Panc1 (cell line): ENCODE data around the gene NOL9. TPM values are rescaled to one million over a fixed set of nuclear protein-coding genes. Genes with fewer than 3 reads are reported as not detected.
A peak's percentile ranks its signal among the peaks of the same experiment; 100 is the strongest.

Experiments
- ATAC-seq: fragments of 200-7000 bp; cut with Tn5 transposase; 2 replicates; pipeline ENCODE4 v1.9.1; 2020; ENCODE audit warnings: mild to moderate bottlenecking, moderate library complexity
- BruUV-seq: library from RNA; stranded (reverse); fragments of 400-500 nt; replicated peaks from 2 replicates; lab custom pipeline; 2021; lab: Mats Ljungman, UMichigan
- CTCF ChIA-PET: fragments of 300-600 bp; sonication (Branson Sonifier 250); formaldehyde crosslinking; loops from one replicate; lab custom pipeline; 2022; ENCODE audit warnings: antibody characterized with exemption; lab: Charles Lee
- POLR2A ChIA-PET: fragments of 300-600 bp; sonication (Branson Sonifier 250); formaldehyde crosslinking; loops from one replicate; lab custom pipeline; 2022; ENCODE audit warnings: antibody characterized with exemption; lab: Charles Lee
- DNase-seq: peaks from one replicate; pipeline ENCODE4 v3.0.0-alpha.2; 2010; ENCODE audit warnings: low read depth, low spot score
- H3K27ac ChIP-seq: 2 replicates; pipeline ENCODE4 v1.5.1; 2011; ENCODE audit warnings: mild to moderate bottlenecking, low read length, inconsistent platforms
- H3K27me3 ChIP-seq: fragments of 200-500 bp; sonication (Bioruptor generic); 2 replicates; pipeline ENCODE4 v1.6.0; 2014; ENCODE audit warnings: low read length, inconsistent platforms; ENCODE audit not compliant: control insufficient read depth, insufficient read depth
- H3K36me3 ChIP-seq: fragments of 200-500 bp; sonication (Bioruptor generic); 2 replicates; pipeline ENCODE4 v1.5.1; 2014; ENCODE audit warnings: inconsistent platforms, mild to moderate bottlenecking, low read length, moderate library complexity; ENCODE audit not compliant: control insufficient read depth, insufficient read depth
- H3K4me1 ChIP-seq: 2 replicates; pipeline ENCODE4 v1.5.1; 2011; ENCODE audit warnings: inconsistent platforms, mild to moderate bottlenecking, low read length, moderate library complexity; ENCODE audit not compliant: control insufficient read depth, insufficient read depth
- H3K4me3 ChIP-seq, 2 experiments: 2 replicates each; pipeline ENCODE4 v1.5.1; 2011 to 2012; ENCODE audit warnings: low read depth in 2 of 2, low read length in 2 of 2, mild to moderate bottlenecking in 2 of 2, inconsistent platforms in 1 of 2, moderate library complexity in 1 of 2
- H3K9me3 ChIP-seq: fragments of 200-500 bp; sonication (Bioruptor generic); 2 replicates; pipeline ENCODE4 v1.5.1; 2014; ENCODE audit warnings: low read depth, mild to moderate bottlenecking, inconsistent platforms, low read length, moderate library complexity; ENCODE audit not compliant: control insufficient read depth, insufficient read depth
- POLR2AphosphoS5 ChIP-seq: IDR thresholded peaks from 2 replicates; pipeline ENCODE4 v1.6.1; 2012; ENCODE audit warnings: mild to moderate bottlenecking, low read depth, low read length, moderate library complexity
- SIN3A ChIP-seq: IDR thresholded peaks from 2 replicates; pipeline ENCODE4 v1.6.1; 2012; ENCODE audit warnings: low read depth, mild to moderate bottlenecking, low read length, moderate library complexity, borderline replicate concordance; ENCODE audit not compliant: insufficient read depth
- TCF7L2 ChIP-seq: IDR thresholded peaks from 2 replicates; pipeline ENCODE4 v1.6.1; 2011; ENCODE audit warnings: mild to moderate bottlenecking, low read depth, low read length, inconsistent platforms
- in situ Hi-C: cut with HindIII; loops from 2 replicates; pipeline ENCODE4 v1.10.0; 2016; ENCODE audit warnings: low sequenced_read_pairs, low pct_unique_long_range_greater_than_20kb
- intact Hi-C: fragments of 100-400 bp; cut with micrococcal nuclease; formaldehyde crosslinking; loops from one replicate; pipeline ENCODE4 v1.10.0; 2022; ENCODE audit not compliant: unreplicated experiment
- total RNA-seq: library from RNA; stranded (reverse); gene quantifications from one replicate; pipeline ENCODE4 v1.2.1, GENCODE V29; 2021; ENCODE audit not compliant: unreplicated experiment
- TF ChIP-seq, protein P1 (sequence below): fragments of 450-650 bp; IDR thresholded peaks from 2 replicates; pipeline ENCODE4 v1.5.1; 2017; ENCODE audit warnings: mild to moderate bottlenecking
- TF ChIP-seq, protein P2 (sequence below), 2 experiments: IDR thresholded peaks; 2 replicates each; pipeline ENCODE4 v1.6.1; 2011 to 2012; ENCODE audit warnings: low read depth in 2 of 2, control low read depth in 1 of 2, low read length in 1 of 2, mild to moderate bottlenecking in 1 of 2, moderate library complexity in 1 of 2; ENCODE audit not compliant: insufficient read depth in 1 of 2

NOL9 gene
- total RNA-seq, 1 experiment from 2014 or later = 46.4 TPM

DNA sequence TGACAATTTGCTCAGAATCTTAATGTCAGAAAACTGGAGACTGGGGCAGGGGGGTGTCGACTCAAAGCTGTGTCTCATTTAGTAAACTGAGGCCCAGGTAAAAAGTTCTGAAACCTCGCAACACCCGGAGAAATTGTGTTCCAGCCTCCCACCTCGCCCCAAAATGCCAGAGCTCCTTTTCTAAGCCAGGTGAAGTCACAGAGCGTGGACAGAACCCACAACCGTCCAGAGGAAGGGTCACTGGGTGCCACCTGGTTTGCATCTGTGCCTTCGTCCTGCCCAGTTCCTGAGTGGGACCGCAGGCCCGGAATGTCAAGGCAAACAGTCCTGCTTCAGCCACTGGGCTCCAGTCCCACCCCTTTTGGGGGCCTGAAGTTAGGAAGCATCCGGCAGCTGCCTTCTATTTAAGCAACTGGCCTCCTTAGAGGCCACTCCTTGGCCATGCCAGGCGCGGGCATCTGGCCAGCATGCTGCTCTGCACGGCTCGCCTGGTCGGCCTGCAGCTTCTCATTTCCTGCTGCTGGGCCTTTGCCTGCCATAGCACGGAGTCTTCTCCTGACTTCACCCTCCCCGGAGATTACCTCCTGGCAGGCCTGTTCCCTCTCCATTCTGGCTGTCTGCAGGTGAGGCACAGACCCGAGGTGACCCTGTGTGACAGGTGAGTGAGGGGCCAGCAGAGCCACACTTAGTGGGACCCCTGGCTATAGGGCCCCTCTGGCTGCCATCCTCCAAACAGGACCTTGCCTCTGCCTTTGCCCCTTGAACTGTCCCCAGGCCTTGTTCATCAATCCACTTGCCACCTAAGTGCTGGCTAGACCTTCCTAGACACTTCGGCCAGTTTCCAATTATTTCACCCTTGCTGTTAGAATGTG lies 830 bp upstream of the NOL9 start, which contains the start of gene TAS1R1:
TSS of gene TAS1R1 (plus strand) at position 401 of the 872 bp plus-strand sequence. CDS start at position 468, 67 bp downstream.
- H3K27me3 ChIP-seq = no peaks in the 10 kb centered on the region
- ATAC-seq = peak; percentile 12; the same call in 1 of the 2 replicates
- intact Hi-C loops = no loop called here

DNA sequence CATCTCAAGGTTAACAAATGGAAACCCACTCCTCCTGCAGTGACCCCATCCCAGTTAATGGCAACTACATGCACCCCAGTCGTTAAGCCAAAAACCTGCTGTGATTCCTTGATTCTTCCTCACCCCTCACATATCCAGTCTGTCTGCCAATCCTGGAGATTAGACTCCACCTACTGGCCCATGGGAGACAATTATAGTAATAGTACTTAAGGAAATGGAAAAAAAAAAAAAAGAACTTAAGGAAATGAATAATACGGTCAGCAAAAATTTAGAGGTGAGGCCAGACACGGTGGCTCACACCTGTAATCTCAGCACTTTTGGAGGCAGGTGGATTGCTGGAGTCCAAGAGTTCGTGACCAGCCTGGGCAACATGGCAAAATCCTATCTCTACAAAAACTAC lies 7.0 kb downstream of the NOL9 start:
- BruUV-seq = no TSS peak
- no peak overlapping the region for H3K27ac ChIP-seq

More for the DNA sequence above, 830 bp upstream of the NOL9 start, which contains the start of gene TAS1R1:
- TF ChIP-seq, protein P1, sequence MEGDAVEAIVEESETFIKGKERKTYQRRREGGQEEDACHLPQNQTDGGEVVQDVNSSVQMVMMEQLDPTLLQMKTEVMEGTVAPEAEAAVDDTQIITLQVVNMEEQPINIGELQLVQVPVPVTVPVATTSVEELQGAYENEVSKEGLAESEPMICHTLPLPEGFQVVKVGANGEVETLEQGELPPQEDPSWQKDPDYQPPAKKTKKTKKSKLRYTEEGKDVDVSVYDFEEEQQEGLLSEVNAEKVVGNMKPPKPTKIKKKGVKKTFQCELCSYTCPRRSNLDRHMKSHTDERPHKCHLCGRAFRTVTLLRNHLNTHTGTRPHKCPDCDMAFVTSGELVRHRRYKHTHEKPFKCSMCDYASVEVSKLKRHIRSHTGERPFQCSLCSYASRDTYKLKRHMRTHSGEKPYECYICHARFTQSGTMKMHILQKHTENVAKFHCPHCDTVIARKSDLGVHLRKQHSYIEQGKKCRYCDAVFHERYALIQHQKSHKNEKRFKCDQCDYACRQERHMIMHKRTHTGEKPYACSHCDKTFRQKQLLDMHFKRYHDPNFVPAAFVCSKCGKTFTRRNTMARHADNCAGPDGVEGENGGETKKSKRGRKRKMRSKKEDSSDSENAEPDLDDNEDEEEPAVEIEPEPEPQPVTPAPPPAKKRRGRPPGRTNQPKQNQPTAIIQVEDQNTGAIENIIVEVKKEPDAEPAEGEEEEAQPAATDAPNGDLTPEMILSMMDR = no peak
- TF ChIP-seq, protein P2, sequence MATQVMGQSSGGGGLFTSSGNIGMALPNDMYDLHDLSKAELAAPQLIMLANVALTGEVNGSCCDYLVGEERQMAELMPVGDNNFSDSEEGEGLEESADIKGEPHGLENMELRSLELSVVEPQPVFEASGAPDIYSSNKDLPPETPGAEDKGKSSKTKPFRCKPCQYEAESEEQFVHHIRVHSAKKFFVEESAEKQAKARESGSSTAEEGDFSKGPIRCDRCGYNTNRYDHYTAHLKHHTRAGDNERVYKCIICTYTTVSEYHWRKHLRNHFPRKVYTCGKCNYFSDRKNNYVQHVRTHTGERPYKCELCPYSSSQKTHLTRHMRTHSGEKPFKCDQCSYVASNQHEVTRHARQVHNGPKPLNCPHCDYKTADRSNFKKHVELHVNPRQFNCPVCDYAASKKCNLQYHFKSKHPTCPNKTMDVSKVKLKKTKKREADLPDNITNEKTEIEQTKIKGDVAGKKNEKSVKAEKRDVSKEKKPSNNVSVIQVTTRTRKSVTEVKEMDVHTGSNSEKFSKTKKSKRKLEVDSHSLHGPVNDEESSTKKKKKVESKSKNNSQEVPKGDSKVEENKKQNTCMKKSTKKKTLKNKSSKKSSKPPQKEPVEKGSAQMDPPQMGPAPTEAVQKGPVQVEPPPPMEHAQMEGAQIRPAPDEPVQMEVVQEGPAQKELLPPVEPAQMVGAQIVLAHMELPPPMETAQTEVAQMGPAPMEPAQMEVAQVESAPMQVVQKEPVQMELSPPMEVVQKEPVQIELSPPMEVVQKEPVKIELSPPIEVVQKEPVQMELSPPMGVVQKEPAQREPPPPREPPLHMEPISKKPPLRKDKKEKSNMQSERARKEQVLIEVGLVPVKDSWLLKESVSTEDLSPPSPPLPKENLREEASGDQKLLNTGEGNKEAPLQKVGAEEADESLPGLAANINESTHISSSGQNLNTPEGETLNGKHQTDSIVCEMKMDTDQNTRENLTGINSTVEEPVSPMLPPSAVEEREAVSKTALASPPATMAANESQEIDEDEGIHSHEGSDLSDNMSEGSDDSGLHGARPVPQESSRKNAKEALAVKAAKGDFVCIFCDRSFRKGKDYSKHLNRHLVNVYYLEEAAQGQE (IDR thresholded peaks at IDR 0.05; ENCODE audit: insufficient read depth in 1 of 2, low read depth in 2 of 2, low read length in 1 of 2) = no peak
- no peak for TF ChIP-seq SIN3A
- TF ChIP-seq POLR2AphosphoS5 = no peak
- TF ChIP-seq TCF7L2 = no peak
- CTCF ChIA-PET = interaction anchor here (0.6 to 1.9 kb wide), 3 partner anchors 31 to 118 kb away, joined by 3 to 5 read pairs (median 4); no protein-coding TSS in a partner anchor
- no TSS peak for BruUV-seq
- POLR2A ChIA-PET = interaction anchor here (0.5 kb wide), 1 partner anchor 33 kb away, joined by 3 read pairs; no protein-coding TSS in a partner anchor
- H3K9me3 ChIP-seq = no peaks in the 10 kb centered on the region
- no peak for DNase-seq
- H3K36me3 ChIP-seq = no peaks in the 10 kb centered on the region; the same call in 1 of the 2 replicates
- peak within 1 kb of the TSS; percentile 87 to 98 for H3K4me3 ChIP-seq
- H3K27ac ChIP-seq = peak within 1 kb of the TSS; percentile 81
- peaks cover 12% of the 10 kb centered on the region for H3K4me1 ChIP-seq
- in situ Hi-C loops = no loop called here

More for the DNA sequence above, 7.0 kb downstream of the NOL9 start:
- no peak for DNase-seq
- Histone ChIP-seq H3K36me3 (peaks cover 16% of the 10 kb centered on the region), H3K4me3 (no peak overlapping the region), H3K9me3 (no peaks in the 10 kb centered on the region), H3K27me3 (no peaks in the 10 kb centered on the region), H3K4me1 (no peaks in the 10 kb centered on the region)
- intact Hi-C loops = no loop called here
- ChIA-PET POLR2A (no interaction called here), CTCF (no interaction called here)
- in situ Hi-C loops = no loop called here
- TF ChIP-seq POLR2AphosphoS5 = no peak
- no peak for TF ChIP-seq TCF7L2
- TF ChIP-seq, protein P1 = no peak
- TF ChIP-seq, protein P2 (IDR thresholded peaks at IDR 0.05; ENCODE audit: insufficient read depth in 1 of 2, low read depth in 2 of 2, low read length in 1 of 2) = no peak
- TF ChIP-seq SIN3A = no peak
- ATAC-seq = no peak
